HEK293 (cell line): ENCODE measurements around the gene PI4KA.

Source experiments
- CTCF ChIA-PET: fragments of 350-600 bp; formaldehyde crosslinking; extraction: SDS; loops from one replicate; lab custom pipeline; 2021; ENCODE audit warnings: antibody characterized with exemption; lab: Yijun Ruan, JAX
- POLR2A ChIA-PET: fragments of 300-600 bp; formaldehyde crosslinking; extraction: SDS; loops from one replicate; lab custom pipeline; 2020; ENCODE audit warnings: antibody characterized with exemption, inconsistent platforms; lab: Yijun Ruan, JAX
- H3K27ac ChIP-seq: fragments of 200-500 bp; sonication (Bioruptor generic); 2 replicates; pipeline ENCODE4 v1.5.1; 2014; ENCODE audit warnings: low read depth, low read length, control low read depth, inconsistent platforms; ENCODE audit errors: extremely low read depth
- H3K36me3 ChIP-seq, 2 experiments: fragments of 200-500 bp in 1 of 2; sonication (Bioruptor generic) in 1 of 2; 1 replicate in 1 of 2; 2 replicates in 1 of 2; pipeline ENCODE4 v1.5.1; 2014 to 2017; ENCODE audit warnings: inconsistent platforms in 2 of 2, low read length in 2 of 2; ENCODE audit not compliant: control insufficient read depth in 2 of 2, insufficient read depth in 1 of 2
- H3K4me1 ChIP-seq: fragments of 200-500 bp; sonication (Bioruptor generic); 2 replicates; pipeline ENCODE4 v1.5.1; 2014; ENCODE audit warnings: mild to moderate bottlenecking, low read length, inconsistent platforms; ENCODE audit not compliant: control insufficient read depth, insufficient read depth
- H3K4me3 ChIP-seq: 2 replicates; pipeline ENCODE4 v1.5.1; 2011; ENCODE audit warnings: low read depth, mild to moderate bottlenecking, control low read depth, low read length, moderate library complexity
- H3K9me3 ChIP-seq: fragments of 200-500 bp; sonication (Bioruptor generic); 2 replicates; pipeline ENCODE4 v1.5.1; 2014; ENCODE audit warnings: low read depth, low read length, inconsistent platforms; ENCODE audit not compliant: control insufficient read depth, insufficient read depth
- GLI4 ChIP-seq: fragments of 450-650 bp; formaldehyde crosslinking; IDR thresholded peaks from 2 replicates; pipeline ENCODE4 v1.5.1; 2016; ENCODE audit warnings: missing biosample characterization, missing genetic modification characterization
- GLIS1 ChIP-seq: fragments of 450-650 bp; formaldehyde crosslinking; IDR thresholded peaks from 2 replicates; pipeline ENCODE4 v1.5.1; 2016; ENCODE audit warnings: missing biosample characterization, missing genetic modification characterization
- KLF1 ChIP-seq: fragments of 450-650 bp; formaldehyde crosslinking; IDR thresholded peaks from 2 replicates; pipeline ENCODE4 v1.5.1; 2016; ENCODE audit warnings: missing biosample characterization, missing genetic modification characterization
- MZF1 ChIP-seq: fragments of 450-650 bp; formaldehyde crosslinking; IDR thresholded peaks from 2 replicates; pipeline ENCODE4 v1.5.1; 2017; ENCODE audit warnings: missing biosample characterization, missing genetic modification characterization, borderline replicate concordance
- PRDM1 ChIP-seq: fragments of 450-650 bp; formaldehyde crosslinking; IDR thresholded peaks from 2 replicates; pipeline ENCODE4; 2016; ENCODE audit warnings: missing biosample characterization, missing genetic modification characterization
- ZBTB17 ChIP-seq: fragments of 450-650 bp; formaldehyde crosslinking; IDR thresholded peaks from 2 replicates; pipeline ENCODE4 v1.5.1; 2016; ENCODE audit warnings: missing biosample characterization, missing genetic modification characterization
- ZIC2 ChIP-seq: fragments of 450-650 bp; formaldehyde crosslinking; IDR thresholded peaks from 2 replicates; pipeline ENCODE4 v1.5.1; 2016; ENCODE audit warnings: missing biosample characterization, missing genetic modification characterization
- ZNF121 ChIP-seq: fragments of 450-650 bp; formaldehyde crosslinking; IDR thresholded peaks from 2 replicates; pipeline ENCODE4 v1.5.1; 2016; ENCODE audit warnings: missing biosample characterization, missing genetic modification characterization
- ZNF133 ChIP-seq: fragments of 450-650 bp; formaldehyde crosslinking; IDR thresholded peaks from 2 replicates; pipeline ENCODE4 v1.5.1; 2016; ENCODE audit warnings: missing biosample characterization, missing genetic modification characterization
- ZNF175 ChIP-seq: fragments of 450-650 bp; formaldehyde crosslinking; IDR thresholded peaks from 2 replicates; pipeline ENCODE4 v1.5.1; 2016; ENCODE audit warnings: missing biosample characterization, missing genetic modification characterization
- ZNF239 ChIP-seq: fragments of 450-650 bp; formaldehyde crosslinking; IDR thresholded peaks from 2 replicates; pipeline ENCODE4 v1.5.1; 2016; ENCODE audit warnings: missing biosample characterization, missing genetic modification characterization
- ZNF266 ChIP-seq: fragments of 450-650 bp; formaldehyde crosslinking; IDR thresholded peaks from 2 replicates; pipeline ENCODE4 v1.5.1; 2016; ENCODE audit warnings: missing biosample characterization, missing genetic modification characterization, low read depth
- ZNF292 ChIP-seq: fragments of 450-650 bp; formaldehyde crosslinking; IDR thresholded peaks from 2 replicates; pipeline ENCODE4 v1.5.1; 2016; ENCODE audit warnings: low read depth, missing biosample characterization, missing genetic modification characterization, borderline replicate concordance
- ZNF558 ChIP-seq: fragments of 450-650 bp; formaldehyde crosslinking; IDR thresholded peaks from 2 replicates; pipeline ENCODE4 v1.5.1; 2016; ENCODE audit warnings: missing biosample characterization, missing genetic modification characterization
- ZNF660 ChIP-seq: fragments of 450-650 bp; IDR thresholded peaks from 2 replicates; pipeline ENCODE4 v1.5.1; 2018; ENCODE audit warnings: missing biosample characterization, mild to moderate bottlenecking, missing genetic modification characterization
- ZNF747 ChIP-seq: fragments of 450-650 bp; formaldehyde crosslinking; IDR thresholded peaks from 2 replicates; pipeline ENCODE4 v1.5.1; 2016; ENCODE audit warnings: missing biosample characterization, missing genetic modification characterization
- ZNF791 ChIP-seq: fragments of 450-650 bp; formaldehyde crosslinking; IDR thresholded peaks from 2 replicates; pipeline ENCODE4 v1.5.1; 2016; ENCODE audit warnings: missing biosample characterization, missing genetic modification characterization
- ZSCAN16 ChIP-seq: fragments of 450-650 bp; formaldehyde crosslinking; IDR thresholded peaks from 2 replicates; pipeline ENCODE4 v1.5.1; 2016; ENCODE audit warnings: missing biosample characterization, missing genetic modification characterization
- TF ChIP-seq, protein P1 (sequence below): fragments of 450-650 bp; formaldehyde crosslinking; IDR thresholded peaks from 2 replicates; pipeline ENCODE4 v1.5.1; 2017; ENCODE audit warnings: missing biosample characterization, missing genetic modification characterization
- TF ChIP-seq, protein P2 (sequence below): fragments of 450-650 bp; formaldehyde crosslinking; conservative IDR thresholded peaks from 2 replicates; pipeline ENCODE4 v1.5.1; 2016; ENCODE audit warnings: low read depth, missing biosample characterization, missing genetic modification characterization

Gene PI4KA

DNA sequence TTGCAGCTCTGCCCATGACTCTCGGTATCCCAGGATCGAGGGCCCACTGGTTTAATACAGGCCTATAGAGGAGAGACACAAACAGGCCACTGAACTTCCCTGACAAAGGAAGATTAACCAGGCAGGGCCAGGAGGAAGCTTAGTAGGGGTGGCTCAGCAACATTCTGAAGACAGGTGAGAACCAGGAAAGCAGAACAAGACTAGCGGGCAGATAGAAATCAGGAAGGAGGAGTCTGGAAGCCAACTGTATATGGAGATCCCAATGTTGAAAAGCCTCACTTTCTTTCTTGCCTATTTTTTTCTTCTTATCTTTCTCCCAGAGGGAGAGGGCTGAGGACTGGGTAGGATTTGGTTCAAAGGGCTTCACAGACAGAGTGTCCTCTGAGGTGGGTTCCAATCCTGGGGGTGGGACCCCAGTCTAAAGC is 5.4 kb downstream of the PI4KA start (continued):
- TF ChIP-seq ZBTB17 (no peak), KLF1 (tag by site-specific recombination) (no peak), ZNF175 (no peak), ZNF558 (no peak), ZNF239 (tag by site-specific recombination) (no peak), ZNF747 (tag by site-specific recombination) (no peak), MZF1 (tag by site-specific recombination) (no peak)

DNA sequence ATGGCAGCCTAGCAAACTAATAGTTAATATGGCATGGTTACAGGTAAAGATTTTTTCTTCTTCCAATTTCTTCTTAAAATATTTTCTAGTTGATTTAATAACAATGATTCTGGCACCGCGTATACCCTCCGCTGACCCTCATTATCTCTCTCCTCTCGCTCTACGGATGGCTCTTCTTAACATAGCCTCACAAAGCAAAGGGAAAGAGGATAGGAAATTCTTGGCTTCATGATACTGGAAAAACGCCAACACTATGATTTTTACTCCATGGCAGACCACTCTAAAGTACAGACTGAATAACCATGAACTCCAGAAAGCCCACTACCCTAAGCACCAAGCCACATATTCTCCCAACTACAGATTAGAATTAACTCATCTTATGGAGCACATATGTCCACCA is 6.1 kb downstream of the PI4KA start:
- TF ChIP-seq ZNF133 (tag by site-specific recombination) (peak; percentile 64), ZNF292 (tag by site-specific recombination) (no peak)
- CTCF ChIA-PET = interaction anchor here (1.9 to 2.0 kb wide), 2 partner anchors 33 to 49 kb away, joined by 5 to 6 read pairs; no protein-coding TSS in a partner anchor

DNA sequence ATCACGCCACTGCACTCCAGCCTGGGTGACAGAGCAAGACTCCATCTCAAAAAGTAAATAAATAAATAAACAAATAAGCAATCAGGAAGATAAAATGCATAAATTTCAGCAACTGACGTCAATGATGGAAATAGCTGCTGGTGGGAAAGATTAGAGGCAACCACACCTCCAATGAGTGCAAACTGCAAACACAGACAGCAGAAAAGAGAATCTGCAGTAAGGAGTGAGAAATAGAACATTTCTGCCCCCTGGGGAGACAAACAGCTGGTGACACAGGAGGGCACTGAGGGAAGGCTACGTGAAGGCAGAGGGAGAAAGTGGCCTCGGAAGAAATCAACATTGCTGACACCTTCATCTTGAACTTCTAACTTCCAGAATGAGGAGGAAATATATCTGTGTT is 6.5 kb downstream of the PI4KA start:
- Histone ChIP-seq H3K27ac (no peak overlapping the region), H3K9me3 (no peaks in the 10 kb centered on the region), H3K36me3 (no peaks in the 10 kb centered on the region), H3K4me3 (no peak overlapping the region), H3K4me1 (0 out of 2 replicates have a peak, but pooled peaks cover 2% of the 10 kb centered on the region)
- ChIA-PET CTCF (interaction anchor here (1.3 to 1.9 kb wide), 2 partner anchors 48 to 68 kb away, joined by 4 to 6 read pairs; no protein-coding TSS in a partner anchor), POLR2A (no interaction called here)
- TF ChIP-seq GLIS1 (peak; percentile 77), ZNF558 (no peak), PRDM1 (0 out of 2 replicates have a peak, but pooled peaks have one; percentile 38), ZIC2 (tag by site-specific recombination) (peak; percentile 66)

More for the DNA sequence above, 6.1 kb downstream of the PI4KA start:
- H3K36me3 ChIP-seq = no peaks in the 10 kb centered on the region
- 0 out of 2 replicates have a peak, but pooled peaks cover 2% of the 10 kb centered on the region for H3K4me1 ChIP-seq
- H3K27ac ChIP-seq = no peak overlapping the region
- POLR2A ChIA-PET = no interaction called here
- no peaks in the 10 kb centered on the region for H3K9me3 ChIP-seq
- H3K4me3 ChIP-seq = no peak overlapping the region

DNA sequence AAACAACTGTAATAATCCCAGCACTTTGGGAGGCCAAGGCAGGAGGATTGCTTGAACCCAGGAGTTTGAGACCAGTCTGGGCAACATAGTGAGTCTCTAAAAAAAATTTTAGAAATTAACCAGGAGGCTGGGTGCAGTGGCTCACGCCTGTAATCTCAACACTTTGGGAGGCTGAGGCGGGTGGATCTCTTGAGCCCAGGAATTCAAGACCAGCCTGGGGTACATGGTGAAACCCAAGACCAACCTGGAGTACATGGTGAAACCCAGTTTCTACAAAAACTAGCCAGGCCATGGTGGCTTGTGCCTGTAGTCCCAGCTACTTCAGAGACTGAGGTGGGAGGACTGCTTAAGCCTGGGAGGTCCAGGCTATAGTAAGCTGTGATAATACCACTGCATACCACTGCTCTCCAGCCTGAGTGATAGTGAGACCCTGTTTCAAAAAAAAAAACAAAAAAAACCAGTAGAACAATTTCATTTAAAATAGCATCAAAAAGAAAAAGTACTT is 11.2 kb downstream of the PI4KA start:
- TF ChIP-seq ZNF121 (tag by site-specific recombination) (peak; percentile 1; the same call in 1 of the 2 replicates), GLI4 (no peak), ZSCAN16 (tag by site-specific recombination) (no peak), ZNF266 (no peak)
- no peaks in the 10 kb centered on the region for H3K9me3 ChIP-seq
- no peak overlapping the region for H3K27ac ChIP-seq
- no peaks in the 10 kb centered on the region for H3K4me1 ChIP-seq
- CTCF ChIA-PET = no interaction called here
- POLR2A ChIA-PET = interaction anchor here (0.7 kb wide), 2 partner anchors 10 to 12 kb away, joined by 4 to 5 read pairs; no protein-coding TSS in a partner anchor
- no peak overlapping the region for H3K4me3 ChIP-seq
- H3K36me3 ChIP-seq = no peaks in the 10 kb centered on the region

DNA sequence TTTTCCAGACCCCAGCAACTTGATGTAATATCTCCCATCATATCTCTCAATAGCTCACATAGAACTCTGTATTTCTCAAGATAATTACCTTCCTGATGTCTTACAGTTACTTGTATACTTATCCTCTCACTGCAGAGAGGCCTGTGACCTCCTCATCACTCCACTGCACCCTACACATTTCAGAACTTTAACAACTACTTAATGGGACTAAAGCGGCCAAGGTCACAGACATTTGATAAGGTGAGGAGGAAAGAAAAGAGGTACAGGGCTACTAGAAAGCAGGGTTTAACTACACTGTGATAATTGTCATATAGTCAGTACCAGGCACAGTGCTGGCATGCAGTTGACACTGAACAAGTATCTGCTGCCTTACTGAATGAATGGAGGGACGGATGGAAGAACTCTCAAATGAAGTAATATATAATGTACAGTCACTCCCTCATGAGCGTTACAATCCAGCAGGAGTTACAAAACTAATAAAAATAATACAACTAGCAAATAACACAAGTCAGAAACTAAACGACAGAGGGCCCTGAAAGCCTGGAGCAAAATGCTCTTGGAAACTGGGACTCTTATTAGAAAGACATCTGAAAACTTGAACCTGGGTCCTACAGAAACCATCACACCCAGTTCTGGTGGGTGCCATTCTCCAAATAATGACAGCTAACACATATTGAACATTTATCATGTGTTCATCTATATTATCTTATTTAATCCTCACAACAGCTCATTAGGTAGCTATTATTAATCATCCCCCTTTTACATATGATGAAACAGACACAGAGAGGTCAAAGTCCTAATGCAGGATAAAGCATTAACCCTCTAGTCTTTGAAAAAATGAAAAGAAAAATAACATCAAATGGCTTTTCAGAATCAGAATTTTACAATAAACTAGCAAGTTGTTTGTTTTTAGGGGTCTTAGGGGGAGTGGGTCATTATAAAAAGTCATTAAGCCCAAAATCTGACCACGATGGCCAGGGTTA is 14.3 kb downstream of the PI4KA start:
- H3K27ac ChIP-seq = no peak overlapping the region
- ChIA-PET CTCF (interaction anchor here (1.7 kb wide), 1 partner anchor 60 kb away, joined by 3 read pairs; no protein-coding TSS in a partner anchor), POLR2A (no interaction called here)
- TF ChIP-seq ZNF791 (tag by site-specific recombination) = no peak
- TF ChIP-seq, protein P1, sequence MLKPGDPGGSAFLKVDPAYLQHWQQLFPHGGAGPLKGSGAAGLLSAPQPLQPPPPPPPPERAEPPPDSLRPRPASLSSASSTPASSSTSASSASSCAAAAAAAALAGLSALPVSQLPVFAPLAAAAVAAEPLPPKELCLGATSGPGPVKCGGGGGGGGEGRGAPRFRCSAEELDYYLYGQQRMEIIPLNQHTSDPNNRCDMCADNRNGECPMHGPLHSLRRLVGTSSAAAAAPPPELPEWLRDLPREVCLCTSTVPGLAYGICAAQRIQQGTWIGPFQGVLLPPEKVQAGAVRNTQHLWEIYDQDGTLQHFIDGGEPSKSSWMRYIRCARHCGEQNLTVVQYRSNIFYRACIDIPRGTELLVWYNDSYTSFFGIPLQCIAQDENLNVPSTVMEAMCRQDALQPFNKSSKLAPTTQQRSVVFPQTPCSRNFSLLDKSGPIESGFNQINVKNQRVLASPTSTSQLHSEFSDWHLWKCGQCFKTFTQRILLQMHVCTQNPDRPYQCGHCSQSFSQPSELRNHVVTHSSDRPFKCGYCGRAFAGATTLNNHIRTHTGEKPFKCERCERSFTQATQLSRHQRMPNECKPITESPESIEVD (tag by site-specific recombination) = no peak
- no peak for TF ChIP-seq ZNF660 (tag by site-specific recombination)
- TF ChIP-seq, protein P2, sequence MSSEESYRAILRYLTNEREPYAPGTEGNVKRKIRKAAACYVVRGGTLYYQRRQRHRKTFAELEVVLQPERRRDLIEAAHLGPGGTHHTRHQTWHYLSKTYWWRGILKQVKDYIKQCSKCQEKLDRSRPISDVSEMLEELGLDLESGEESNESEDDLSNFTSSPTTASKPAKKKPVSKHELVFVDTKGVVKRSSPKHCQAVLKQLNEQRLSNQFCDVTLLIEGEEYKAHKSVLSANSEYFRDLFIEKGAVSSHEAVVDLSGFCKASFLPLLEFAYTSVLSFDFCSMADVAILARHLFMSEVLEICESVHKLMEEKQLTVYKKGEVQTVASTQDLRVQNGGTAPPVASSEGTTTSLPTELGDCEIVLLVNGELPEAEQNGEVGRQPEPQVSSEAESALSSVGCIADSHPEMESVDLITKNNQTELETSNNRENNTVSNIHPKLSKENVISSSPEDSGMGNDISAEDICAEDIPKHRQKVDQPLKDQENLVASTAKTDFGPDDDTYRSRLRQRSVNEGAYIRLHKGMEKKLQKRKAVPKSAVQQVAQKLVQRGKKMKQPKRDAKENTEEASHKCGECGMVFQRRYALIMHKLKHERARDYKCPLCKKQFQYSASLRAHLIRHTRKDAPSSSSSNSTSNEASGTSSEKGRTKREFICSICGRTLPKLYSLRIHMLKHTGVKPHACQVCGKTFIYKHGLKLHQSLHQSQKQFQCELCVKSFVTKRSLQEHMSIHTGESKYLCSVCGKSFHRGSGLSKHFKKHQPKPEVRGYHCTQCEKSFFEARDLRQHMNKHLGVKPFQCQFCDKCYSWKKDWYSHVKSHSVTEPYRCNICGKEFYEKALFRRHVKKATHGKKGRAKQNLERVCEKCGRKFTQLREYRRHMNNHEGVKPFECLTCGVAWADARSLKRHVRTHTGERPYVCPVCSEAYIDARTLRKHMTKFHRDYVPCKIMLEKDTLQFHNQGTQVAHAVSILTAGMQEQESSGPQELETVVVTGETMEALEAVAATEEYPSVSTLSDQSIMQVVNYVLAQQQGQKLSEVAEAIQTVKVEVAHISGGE = no peak

More for the DNA sequence above, 14.3 kb downstream of the PI4KA start:
- Histone ChIP-seq H3K9me3 (no peaks in the 10 kb centered on the region), H3K36me3 (no peaks in the 10 kb centered on the region), H3K4me1 (no peaks in the 10 kb centered on the region), H3K4me3 (no peak overlapping the region)
